ENCODE results near the gene BMP7. TPM values are rescaled to one million over a fixed set of nuclear protein-coding genes. Genes with fewer than 3 reads are reported as not detected.

Gene BMP7
- total and polyA plus RNA-seq, 2 of the 8 experiments (the other 6 are each of a cell fraction or from before 2014, with no cell fraction given) = 9.2 to 14.7 TPM

- Histone ChIP-seq H4K20me1 (replicated peaks in 1 of 2; ENCODE audit: control insufficient read depth in 1 of 2, insufficient read depth in 2 of 2, low read length in 2 of 2) (no peaks in the 10 kb centered on the region), H2BK15ac (ENCODE audit: low read length) (no peak overlapping the region), H4K5ac (ENCODE audit: insufficient read length, low read depth, low read length) (no peak overlapping the region), H2BK20ac (ENCODE audit: low read length) (no peak overlapping the region), H3K4me3 (ENCODE audit: extremely low read depth in 1 of 4, insufficient read depth in 2 of 4, low read depth in 3 of 4, low read length in 4 of 4) (no peak overlapping the region), H2BK5ac (ENCODE audit: low read depth, low read length) (no peak overlapping the region), H4K91ac (replicated peaks; ENCODE audit: insufficient read length, low read length) (no peak overlapping the region), H3K79me1 (ENCODE audit: low read depth, low read length) (no peaks in the 10 kb centered on the region), H3K9ac (replicated peaks in 1 of 4; ENCODE audit: extremely low read depth in 1 of 4, low read depth in 3 of 4, low read length in 3 of 4) (no peak overlapping the region), H3K9me3 (ENCODE audit: insufficient read depth in 2 of 2, low read depth in 1 of 2, low read length in 1 of 2) (no peaks in the 10 kb centered on the region), H2BK120ac (replicated peaks; ENCODE audit: low read depth, low read length) (no peak overlapping the region), H2BK12ac (ENCODE audit: low read depth, low read length) (no peak overlapping the region), H3K23ac (ENCODE audit: insufficient read length) (no peak overlapping the region), H3K79me2 (ENCODE audit: control insufficient read depth in 1 of 2, insufficient read depth in 2 of 2, low read length in 2 of 2) (no peaks in the 10 kb centered on the region), H3K36me3 (ENCODE audit: control insufficient read depth in 2 of 4, insufficient read depth in 4 of 4, low read length in 3 of 4) (no peaks in the 10 kb centered on the region), H3K4ac (replicated peaks; ENCODE audit: insufficient read length, low read depth, low read length) (no peak overlapping the region), H3K56ac (replicated peaks; ENCODE audit: insufficient read length, low read depth, low read length) (no peak overlapping the region), H3K4me1 (replicated peaks in 1 of 4; ENCODE audit: control insufficient read depth in 3 of 4, insufficient read depth in 4 of 4, low read length in 3 of 4) (peaks cover 0 to 4% (median 2%) of the 10 kb centered on the region in 4 experiments; a peak in 4 of 7 replicates), H3K4me2 (ENCODE audit: insufficient read depth in 1 of 2, low read depth in 2 of 2, low read length in 2 of 2) (no peak overlapping the region), H3K18ac (ENCODE audit: extremely low read depth, low read length) (no peak overlapping the region), H2AK5ac (ENCODE audit: low read depth, low read length) (no peak overlapping the region), H2AFZ (ENCODE audit: low read length) (no peak overlapping the region), H3K14ac (ENCODE audit: insufficient read length) (no peak overlapping the region), H4K8ac (ENCODE audit: extremely low read depth, insufficient read depth, low read length) (no peak overlapping the region), H3K23me2 (ENCODE audit: low read depth, low read length) (no peaks in the 10 kb centered on the region), H3K27me3 (replicated peaks in 1 of 4; ENCODE audit: control insufficient read depth in 3 of 4, extremely low read depth in 1 of 4, insufficient read depth in 3 of 4, low read length in 3 of 4) (peaks cover 0 to 4% (median 0%) of the 10 kb centered on the region in 4 experiments; a peak in 1 of 7 replicates), H3K27ac (ENCODE audit: low read depth, low read length) (no peak overlapping the region)
- TF ChIP-seq ZNF274 (IDR thresholded peaks at IDR 0.05; ENCODE audit: borderline replicate concordance, extremely low read depth, low read length) (no peak), EGR1 (IDR thresholded peaks at IDR 0.05; ENCODE audit: borderline replicate concordance, low read depth, low read length) (no peak), BACH1 (IDR thresholded peaks at IDR 0.05; ENCODE audit: low read length) (no peak), MAX (IDR thresholded peaks at IDR 0.05) (no peak), SUZ12 (IDR thresholded peaks at IDR 0.05; ENCODE audit: low read length) (no peak), POLR2A (IDR thresholded peaks at IDR 0.05; ENCODE audit: control extremely low read depth in 1 of 2, low read depth in 2 of 2, low read length in 2 of 2) (no peak), CHD2 (IDR thresholded peaks at IDR 0.05; ENCODE audit: low read length) (no peak), TBP (IDR thresholded peaks at IDR 0.05; ENCODE audit: low read depth, low read length) (no peak), SIRT6 (IDR thresholded peaks at IDR 0.05; ENCODE audit: low read length) (no peak)
- 95% methylated on average over 13 of the region's 13 CpGs; no CpG with 5 or more reads in 1 of the 2 experiments for WGBS, 2 experiments (ENCODE audit: extremely low coverage in 1 of 2, insufficient coverage in 1 of 2, insufficient read length in 1 of 2, insufficient replicate concordance in 2 of 2, low coverage in 1 of 2, low lambda C conversion rate in 2 of 2, missing lambda C conversion rate in 1 of 2)
- ChIA-PET CTCF (ENCODE audit: partially characterized antibody) (interaction anchor here (1.0 to 1.5 kb wide), 3 partner anchors 59 to 136 kb away, joined by 3 to 4 read pairs (median 3); partner anchors contain the start of gene SPO11), POLR2A (ENCODE audit: partially characterized antibody) (no interaction called here)
- FAIRE-seq (no peak), DNase-seq (ENCODE audit: low read depth in 1 of 2, low spot score in 2 of 2) (no peak)
These were observed 73.3 kb downstream of the BMP7 start for GRCh38 chr20:57193094-57193493.

All from H1 (cell line).